ENCODE data around the gene LMF1.
"Not testable (repeated sequence)": the region's sequence is repeated elsewhere in the genome, so short reads cannot be mapped to it uniquely, and the experiment has no call there.

LMF1 gene

DNA sequence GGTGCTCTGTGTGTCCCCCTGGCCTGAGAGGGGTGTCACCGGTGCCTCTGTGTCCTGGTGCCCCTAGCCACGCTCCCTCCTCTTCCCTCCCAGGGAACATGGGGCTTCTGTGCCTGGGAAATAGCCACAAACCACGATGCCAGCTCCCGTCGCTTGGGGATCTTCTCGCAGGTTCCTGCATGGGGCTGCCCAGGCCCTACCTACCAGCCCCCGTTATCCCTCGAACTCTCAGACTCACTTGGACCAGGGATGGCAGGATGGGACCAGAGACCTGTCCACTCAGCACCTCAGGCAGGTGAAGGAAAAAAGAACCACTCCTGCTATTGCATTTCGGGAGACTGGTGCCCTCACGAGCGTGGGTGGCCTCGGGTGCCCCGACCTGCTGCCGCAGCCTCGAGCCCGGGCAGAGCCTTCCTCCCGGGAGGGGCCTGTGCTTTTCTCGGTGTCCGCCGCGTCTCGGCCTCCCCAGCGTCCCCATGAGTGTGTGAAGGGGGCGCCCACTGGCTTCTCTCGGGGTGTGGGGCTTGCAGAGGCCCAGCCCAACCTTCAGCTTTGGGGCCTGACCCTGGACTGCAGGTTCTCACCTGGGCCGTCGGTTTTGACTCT is 129.2 kb downstream of the LMF1 start:
- no peak for DNase-seq

DNA sequence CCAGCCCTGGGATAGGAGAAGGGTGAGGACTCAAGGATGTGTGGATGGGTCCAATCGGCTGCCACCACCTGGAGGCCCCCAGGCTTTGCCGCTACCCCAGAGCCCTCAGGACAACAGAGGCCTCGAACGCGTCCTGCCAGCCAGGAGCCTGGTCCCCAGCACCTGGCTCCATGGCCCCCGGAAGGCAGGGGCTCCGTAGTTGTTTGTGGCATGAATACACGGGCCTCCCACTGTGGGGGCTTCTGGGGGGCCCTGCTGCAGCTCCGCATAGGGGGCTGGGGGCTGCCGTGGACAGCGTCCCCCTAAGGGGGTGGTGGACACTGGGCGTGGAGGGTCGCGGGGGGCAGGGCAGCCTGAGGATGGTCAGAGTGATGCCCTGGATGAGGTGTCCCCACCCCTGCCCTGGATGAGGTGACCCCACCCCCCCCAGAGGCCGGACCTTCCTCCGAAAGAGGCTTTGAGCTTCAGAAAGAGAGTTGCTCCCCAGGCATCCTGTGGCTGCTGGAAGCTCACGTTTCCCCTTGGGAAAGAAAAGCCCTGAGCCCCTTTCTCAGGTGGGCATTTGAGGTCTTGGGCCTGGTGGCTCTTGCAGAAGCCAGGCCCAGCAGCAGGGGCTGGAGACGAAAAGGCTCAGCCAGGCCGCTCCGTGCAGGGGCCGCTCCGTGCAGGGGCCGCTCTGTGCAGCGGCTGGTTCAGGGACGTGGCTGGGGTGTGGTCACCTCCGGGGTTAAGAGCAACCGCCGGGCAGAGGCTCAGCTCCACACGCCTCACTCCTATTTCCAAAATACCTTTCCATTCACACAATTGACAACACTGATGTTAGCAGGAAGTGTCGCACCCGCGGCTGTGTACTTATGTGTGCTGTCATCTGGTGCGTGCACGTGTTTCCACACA is 130.0 kb downstream of the LMF1 start:
- DNase-seq = no peak

GRCh38 chr16:839643-840408 is 131.0 kb downstream of the LMF1 start:
- DNase-seq = no peak

DNA sequence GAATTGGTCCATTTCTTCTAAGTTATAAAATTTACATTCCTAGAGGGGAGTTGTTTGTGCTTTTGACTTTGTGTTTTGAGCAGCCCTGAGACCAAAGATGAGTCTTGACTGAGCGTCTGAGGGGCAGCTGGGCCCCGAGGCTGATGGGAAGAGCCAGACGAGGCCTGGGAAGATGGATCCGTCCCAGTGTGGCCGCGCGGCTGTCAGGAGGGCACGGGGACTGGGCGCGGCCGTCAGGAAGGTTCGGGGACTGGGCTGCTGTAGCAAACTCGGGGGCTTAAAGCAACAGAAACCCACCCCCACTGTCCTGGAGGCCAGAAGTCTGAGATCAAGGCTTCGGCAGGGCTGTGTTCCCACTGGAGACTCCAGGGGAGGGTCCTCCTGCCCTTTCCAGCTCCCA is 132.0 kb downstream of the LMF1 start:
- DNase-seq = no peak

- not testable (repeated sequence) for DNase-seq
Measured at GRCh38 chr16:836822-837221, 134.0 kb downstream of the LMF1 start.

GRCh38 chr16:836221-836620 is 134.6 kb downstream of the LMF1 start:
- no peak for DNase-seq

GRCh38 chr16:835373-835772 is 135.4 kb downstream of the LMF1 start:
- no peak for DNase-seq

DNA sequence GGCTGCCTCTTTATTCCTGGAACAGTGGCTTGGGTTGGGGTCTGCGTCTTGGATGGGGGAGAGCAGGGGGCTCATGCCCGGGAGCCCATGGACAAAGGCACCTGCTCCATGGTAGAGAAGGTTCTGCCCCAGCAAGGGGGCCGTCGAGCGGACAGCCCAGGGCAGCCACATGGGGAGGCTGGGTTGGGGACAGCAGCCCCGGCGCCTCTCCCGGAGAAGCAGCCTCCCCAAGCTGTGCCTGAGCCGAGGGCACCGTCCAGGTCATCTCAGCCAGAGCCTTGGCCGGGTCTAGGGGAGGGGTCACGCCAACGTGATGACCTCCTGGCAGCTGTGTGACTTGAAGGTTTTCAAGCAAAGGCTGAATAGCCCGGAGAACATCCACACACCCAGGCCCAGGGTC is 137.4 kb downstream of the LMF1 start:
- no peak for DNase-seq

GRCh38 chr16:832652-833336 is 138.0 kb downstream of the LMF1 start:
- no peak for DNase-seq

- no peak for DNase-seq
Measured at GRCh38 chr16:831571-832413, 139.0 kb downstream of the LMF1 start.

- no peak for DNase-seq
Measured at GRCh38 chr16:830871-831570, 139.8 kb downstream of the LMF1 start.

- DNase-seq = no peak
Measured at GRCh38 chr16:830107-830870, 140.5 kb downstream of the LMF1 start.

GRCh38 chr16:828891-829290 is 141.9 kb downstream of the LMF1 start:
- DNase-seq = no peak

DNA sequence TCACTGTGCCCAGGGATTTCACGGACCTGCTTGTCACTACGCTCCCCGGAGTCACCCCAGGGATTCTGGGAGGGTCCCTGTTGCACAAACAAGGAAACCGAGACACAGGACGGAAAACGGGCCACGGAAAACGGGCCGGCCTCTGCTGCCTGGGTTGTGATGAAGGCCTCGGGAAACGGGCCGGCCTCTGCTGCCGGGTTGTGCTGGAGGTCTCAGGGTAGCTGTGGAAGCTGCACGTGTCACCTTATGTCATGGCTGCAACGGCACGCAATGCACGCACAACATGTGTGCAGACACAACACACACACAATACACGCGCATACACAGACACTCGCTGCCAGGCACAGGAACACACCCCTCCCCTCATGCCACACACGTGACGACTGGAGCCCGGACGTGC is 143.3 kb downstream of the LMF1 start:
- no peak for DNase-seq

- DNase-seq = peak; percentile 65
Measured at GRCh38 chr16:825341-826061, 145.3 kb downstream of the LMF1 start.

DNA sequence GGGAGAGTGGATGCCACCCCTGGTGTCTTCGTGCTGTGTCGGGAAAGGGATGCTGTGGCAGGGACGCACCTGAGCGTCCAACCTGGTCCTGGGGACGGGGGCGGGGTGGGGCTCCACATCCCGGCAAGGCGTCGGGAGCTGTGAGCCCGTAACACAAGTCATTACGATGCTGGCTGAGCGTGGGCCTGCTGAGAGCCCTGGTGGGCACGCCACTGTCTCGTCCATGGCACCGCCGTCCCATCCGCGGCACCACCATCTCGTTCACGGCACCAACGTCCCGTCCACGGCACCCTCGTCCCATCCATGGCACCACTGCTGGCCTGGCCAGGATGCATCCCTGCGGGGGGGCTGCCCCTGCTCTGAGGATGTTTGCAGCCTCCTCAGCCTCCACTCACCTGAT is 146.2 kb downstream of the LMF1 start:
- DNase-seq = no peak

DNA sequence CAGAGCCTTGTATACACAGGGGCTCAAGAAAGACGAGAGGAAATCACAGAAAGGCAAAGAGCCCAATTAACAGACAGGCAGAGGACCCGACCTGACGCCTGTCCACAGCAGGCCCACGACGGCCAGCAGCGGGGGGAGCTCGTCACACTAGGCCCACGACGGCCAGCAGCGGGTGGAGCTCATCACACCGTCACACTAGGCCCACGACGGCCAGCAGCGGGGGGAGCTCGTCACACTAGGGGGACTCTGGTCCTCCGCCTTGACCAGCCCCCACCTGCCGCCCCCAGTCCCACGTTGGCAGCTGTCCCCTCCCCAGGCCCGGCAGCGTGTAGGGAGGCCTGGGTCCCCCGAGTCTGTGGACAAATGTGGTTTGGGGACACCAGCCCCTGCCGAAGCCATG is 146.6 kb downstream of the LMF1 start:
- no peak for DNase-seq

DNA sequence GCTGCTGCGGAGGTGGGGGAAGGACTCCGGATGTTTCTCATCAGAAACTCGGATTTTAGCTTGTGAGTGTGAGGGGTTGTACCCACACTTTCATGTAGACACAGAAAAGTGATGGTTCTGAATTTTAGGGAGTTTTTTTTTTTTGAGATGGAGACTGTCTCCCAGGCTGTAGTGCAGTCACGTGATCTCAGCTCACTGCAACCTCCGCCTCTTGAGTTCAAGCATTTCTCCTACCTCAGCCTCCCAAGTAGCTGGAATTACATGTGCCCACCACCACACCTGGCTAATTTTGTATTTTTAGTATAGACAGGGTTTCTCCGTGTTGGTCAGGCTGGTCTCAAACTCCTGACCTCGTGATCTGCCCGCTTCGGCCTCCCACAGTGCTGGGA is 147.9 kb downstream of the LMF1 start:
- DNase-seq = no peak

DNA sequence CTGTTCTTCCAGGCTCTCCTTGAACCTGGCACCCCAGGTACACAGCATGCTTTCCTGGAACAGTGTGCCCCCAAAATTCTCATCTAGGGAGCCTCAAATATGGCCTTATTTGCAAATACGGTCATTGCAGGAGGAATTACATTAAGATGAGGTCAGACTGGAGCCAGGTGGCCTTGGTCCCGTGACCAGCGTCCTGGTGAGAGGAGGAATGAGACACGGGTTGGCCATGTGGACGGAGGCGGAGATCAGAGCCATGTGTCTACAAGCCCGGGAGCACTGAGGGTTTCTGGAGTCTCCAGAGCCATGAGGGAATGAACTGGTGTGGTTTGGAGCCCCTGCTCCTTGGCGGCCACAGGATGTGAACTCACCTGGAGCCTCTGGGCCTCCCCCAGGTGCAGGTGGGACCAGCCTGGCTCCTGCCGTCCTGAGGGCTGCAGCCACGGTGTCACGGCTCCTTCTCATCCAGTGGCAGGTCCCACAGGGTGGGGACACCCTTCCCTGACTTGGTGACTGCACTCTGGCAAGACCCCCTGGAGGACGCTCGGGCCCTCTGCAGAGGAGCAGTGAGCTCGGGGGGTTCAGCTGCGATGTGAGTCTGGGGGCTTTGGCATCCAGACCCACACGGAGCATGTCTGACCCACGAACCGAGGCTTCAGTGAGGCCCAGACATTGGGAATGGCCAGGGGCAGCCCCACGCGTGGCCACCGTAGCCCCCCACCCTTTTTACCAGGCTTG is 148.4 kb downstream of the LMF1 start:
- DNase-seq = no peak

Measured in midbrain (tissue), 1 donor.